Erythroblast (primary cell): Measurements from ENCODE around the gene TGFA.

Experiments used
- GATA1 ChIP-seq: IDR thresholded peaks from 2 replicates; pipeline ENCODE4 v1.6.1; 2011; ENCODE audit warnings: low read depth, mild to moderate bottlenecking, control low read depth, low read length, moderate library complexity
- POLR2A ChIP-seq: IDR thresholded peaks from 2 replicates; pipeline ENCODE4 v1.6.1; 2011; ENCODE audit warnings: mild to moderate bottlenecking, low read length

GRCh38 chr2:70503896-70504295, 49.7 kb downstream of the TGFA start:
- TF ChIP-seq POLR2A (no peak), GATA1 (no peak)
